Activated T-helper 1 cell treated with Interleukin-2 at 50 U/mL for 16 hours (primary cell): Measurements from ENCODE around the gene DDIAS.
A peak's percentile ranks its signal among the peaks of the same experiment; 100 is the strongest.
"Not testable (repeated sequence)": the region's sequence is repeated elsewhere in the genome, so short reads cannot be mapped to it uniquely, and the experiment has no call there.

Source experiments
- DNase-seq: peaks from one replicate; pipeline ENCODE4 v3.0.0-alpha.2; 2020; ENCODE audit warnings: low read depth

The DDIAS gene

DNA sequence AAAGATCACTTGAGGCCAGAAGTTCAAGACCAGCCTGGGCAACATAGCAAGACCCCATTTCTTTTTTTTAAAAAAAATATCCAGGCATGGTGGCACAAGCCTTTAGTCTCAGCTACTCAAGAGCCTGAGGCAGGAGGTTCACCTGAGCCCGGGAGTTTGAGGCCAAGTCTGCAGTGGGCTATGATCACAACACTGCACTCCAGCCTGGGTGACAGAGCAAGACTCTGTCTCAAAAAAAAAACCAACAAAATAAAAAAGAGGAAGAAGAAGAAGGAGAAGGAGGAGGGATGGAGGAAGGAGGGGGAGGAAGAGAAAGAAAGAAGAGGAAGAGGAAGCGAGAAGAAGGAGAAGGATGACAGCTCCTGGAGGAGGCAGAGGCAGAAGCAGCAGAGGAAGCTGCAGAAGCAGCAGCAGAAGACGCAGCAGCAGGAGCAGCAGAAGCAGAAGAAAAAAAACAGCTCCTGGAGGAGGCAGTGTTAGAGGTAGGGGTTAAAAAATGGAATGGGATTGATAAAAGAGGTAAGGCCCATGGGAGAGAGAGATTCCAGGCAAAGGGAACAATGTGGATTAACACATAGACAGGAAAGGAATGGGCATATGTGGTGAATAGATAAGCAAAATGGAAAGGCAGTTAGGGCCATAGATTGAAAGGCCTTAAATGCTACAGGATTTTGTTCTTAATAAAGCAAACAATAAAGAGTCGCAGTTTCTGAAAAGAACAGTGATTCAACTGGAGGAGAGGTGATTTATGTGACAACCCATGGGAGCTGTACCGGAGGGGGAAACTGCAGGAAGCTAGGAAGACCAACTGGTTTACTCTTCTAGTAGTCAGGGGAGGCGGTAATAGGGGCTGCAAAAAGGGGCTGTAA lies 12.2 kb upstream of the DDIAS start:
- DNase-seq = no peak

DNA sequence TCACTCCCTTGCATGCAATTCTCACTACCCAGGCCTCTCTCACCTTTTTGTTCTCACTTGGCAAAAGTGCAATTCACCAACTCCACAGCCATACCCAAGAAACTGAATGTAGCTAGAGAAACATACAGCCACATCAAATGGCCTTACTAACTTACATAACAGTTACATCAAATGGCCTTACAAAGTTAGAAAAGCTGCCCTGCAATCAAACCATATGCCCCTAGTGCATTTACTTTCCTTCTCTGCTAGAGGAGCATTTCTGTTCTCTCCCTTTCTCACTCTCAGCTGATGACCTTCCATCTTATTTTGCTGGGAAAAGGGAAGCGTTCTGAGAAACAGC lies 11.6 kb upstream of the DDIAS start:
- no peak for DNase-seq

DNA sequence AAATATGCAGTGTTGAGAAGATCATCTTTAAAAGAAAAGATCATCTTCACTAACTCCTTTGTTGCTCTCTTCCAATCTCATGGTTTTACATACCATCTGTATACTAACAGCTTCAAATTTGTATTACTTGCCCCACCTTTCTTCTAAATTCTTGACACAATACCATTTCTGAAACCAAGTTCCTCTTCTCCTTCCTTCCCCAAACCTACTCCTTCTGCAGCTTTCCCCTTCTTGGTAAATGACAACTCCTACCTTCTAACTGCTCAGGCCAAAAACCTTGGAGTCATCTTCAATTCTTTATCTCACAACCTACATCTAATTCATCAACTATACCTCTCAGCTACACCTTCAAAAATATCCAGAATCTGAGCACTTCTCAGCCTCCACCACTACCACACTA lies 10.6 kb upstream of the DDIAS start:
- DNase-seq = no peak

DNA sequence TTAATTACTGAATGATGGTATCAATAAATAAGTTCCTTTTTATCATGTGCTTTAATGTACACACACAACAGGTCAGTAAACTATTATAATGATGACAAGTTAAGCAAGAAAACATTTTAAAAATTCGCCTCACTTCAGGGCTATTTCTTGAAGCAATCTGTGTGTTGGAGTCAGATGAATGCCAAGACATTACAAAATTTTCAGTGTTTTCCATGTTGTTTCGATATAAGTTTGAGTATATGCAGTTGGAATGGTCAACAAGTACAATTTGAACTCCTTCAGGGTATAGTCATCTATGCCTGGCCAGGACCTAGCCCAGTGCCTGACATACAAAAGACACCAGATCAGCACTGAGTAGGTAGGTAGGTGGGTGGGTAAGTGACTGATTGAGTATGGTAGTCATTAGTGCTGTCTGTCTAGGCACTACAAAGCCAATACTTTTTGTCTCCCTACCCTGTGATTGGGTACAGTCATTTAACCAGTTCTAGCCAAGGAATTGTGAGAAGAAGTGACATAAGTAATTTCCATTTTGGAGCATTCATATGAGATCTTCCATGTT lies 8.8 kb upstream of the DDIAS start:
- no peak for DNase-seq

DNA sequence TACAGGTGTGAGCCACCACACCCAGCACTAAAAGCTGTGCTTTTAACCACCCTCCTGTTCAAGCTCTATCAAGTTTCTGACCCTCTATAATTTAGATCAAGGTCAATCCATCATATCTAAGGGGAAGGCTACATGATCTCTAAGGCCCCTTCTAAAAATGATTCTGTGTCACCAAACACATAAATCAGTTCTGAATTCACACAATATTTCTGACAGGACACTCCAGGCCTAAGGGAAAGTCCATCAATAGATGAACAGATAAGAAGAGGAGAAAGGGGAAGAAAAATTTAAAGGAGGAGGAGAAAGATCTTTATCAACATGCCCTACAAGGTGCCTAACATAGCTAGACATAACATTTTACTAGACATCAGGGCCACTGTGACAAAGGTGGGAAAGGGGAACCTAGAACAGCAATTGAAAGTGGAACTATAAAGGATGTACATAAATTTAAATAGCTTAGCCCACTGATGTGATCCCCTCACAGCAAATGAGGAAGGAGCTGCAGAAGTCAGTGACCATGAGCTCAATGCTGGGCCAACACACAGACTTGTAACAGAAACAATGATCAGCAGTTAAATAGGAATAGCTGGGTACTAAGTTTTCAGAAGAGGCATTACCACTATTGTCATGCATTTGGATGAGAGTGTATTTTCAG lies 6.0 kb upstream of the DDIAS start:
- DNase-seq = no peak

DNA sequence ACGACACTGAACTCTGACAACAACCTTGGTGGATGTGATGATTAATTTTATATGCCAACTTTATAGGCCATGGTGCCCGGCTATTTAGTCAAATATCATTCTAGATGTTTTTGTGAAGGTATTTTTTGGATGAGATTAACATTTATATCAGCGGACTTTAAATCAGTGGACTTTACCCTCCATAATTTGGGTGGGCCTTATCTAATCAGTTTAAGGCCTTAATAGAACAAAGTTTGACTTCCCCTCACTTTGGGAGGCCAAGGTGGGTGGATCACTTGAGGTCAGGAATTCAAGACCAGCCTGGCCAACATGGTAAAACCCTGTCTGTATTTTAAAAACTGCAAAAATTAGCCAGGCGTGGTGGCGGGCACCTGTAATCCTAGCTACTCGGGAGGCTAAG lies 5.4 kb upstream of the DDIAS start:
- no peak for DNase-seq

DNA sequence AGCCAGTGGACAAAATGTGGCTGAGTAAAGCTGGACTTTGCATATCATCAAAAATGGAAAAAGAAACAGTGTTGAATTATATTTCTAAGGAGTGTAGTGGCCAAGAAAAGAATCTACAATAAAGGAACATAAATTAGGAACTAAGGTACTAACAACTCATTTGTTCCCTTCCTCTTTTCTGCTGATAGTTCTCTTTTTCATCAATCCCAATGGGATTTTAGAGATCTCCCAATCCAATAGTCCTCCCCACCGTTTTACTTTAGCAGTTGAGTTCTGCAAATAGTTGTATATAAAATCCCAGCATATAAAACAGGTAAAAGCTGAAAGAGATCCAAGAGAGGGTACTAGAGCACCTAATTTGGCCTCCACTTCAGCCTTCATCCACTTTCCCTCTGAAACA lies 3.3 kb upstream of the DDIAS start:
- no peak for DNase-seq

DNA sequence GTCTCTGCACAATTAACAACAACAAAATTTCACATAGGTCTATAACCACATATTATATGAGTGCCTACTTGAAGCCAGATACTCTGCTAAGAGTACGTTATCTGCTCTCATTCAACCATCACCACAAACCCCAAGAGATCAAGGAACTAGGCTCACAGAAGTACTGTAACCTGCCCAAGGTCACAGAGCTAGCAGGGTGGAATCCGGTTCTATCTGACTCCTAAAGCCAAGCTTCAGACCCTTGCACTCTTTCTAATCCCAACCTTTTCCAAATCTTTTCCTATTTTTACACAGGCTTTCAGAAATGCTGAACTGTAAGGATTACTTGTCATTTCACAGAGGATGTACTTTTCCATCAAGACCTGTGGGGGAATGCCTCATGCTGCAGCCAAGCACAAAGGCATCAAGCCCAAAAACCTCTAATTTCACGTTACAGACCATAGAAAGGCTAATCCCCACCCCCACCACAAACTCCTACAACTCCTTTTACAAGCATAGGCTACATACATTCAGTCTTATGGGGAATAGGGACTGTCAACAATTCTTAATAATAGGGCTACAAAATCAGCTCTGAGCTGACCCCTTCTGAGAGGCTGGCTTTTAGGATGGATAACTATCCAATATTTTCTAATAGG lies 2.2 kb upstream of the DDIAS start:
- DNase-seq = no peak

DNA sequence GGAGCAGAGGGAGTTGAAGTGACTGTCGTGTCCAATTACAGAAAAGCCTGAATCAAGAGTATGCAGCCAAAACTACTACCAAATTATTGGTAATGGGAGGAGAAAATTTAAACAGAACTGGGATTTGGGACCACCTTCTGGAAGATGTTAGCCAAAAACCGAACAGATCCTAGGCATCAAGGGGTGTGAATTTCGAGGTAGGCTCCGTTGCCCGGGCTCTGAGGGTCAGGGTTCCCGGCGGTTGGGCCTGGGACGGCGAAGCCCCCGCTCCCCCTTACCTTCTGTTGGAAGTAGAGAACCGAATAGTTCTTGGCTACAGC lies 1.6 kb upstream of the DDIAS start:
- no peak for DNase-seq

DNA sequence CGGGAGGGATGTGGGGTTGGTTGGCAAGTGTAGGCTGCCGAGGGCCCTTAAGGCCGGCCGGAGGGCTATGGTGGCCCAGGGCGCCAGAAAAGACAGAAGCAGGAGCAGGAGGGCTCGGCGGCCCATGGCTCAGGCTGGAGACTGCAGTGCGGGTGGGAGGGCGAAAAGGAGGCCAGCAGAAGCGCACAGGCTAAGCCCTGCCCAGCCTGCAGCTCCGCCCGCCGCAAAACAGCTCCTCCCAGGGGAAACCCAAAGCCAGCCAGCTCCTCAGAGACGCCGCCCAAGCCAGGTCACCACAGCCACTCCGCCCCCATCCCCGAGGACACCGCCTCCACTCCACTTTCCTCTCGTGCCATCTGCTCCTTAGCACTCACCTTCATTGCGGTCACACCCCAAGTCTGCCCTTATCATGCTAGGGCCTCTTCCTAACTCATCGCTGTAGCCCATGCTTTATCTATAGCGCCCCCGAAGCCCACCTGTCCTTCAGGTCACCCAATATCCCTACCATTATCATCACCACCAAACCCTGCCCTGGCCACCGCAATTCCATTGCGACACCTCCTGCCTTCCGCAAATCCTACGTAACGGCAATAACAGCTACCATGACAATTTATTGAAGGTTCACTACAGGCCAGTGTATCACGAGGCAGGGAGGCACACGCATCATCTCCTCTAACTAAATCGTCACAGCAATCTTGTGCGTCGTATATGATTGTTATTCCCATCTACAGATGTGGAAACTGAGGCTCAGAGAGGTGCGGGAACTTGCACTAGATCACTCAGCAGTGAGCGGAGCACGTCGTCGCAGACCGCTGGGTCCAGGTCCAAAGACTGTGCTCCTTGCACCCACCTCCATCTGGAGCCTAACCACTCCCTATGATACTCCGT lies 1.0 kb upstream of the DDIAS start, which contains the start of gene PRCP:
Gene PRCP (minus strand): TSS at position 154 of the 888 bp plus-strand sequence. CDS start 28 bp downstream, at position 126.
- peak; percentile 87 for DNase-seq

DNA sequence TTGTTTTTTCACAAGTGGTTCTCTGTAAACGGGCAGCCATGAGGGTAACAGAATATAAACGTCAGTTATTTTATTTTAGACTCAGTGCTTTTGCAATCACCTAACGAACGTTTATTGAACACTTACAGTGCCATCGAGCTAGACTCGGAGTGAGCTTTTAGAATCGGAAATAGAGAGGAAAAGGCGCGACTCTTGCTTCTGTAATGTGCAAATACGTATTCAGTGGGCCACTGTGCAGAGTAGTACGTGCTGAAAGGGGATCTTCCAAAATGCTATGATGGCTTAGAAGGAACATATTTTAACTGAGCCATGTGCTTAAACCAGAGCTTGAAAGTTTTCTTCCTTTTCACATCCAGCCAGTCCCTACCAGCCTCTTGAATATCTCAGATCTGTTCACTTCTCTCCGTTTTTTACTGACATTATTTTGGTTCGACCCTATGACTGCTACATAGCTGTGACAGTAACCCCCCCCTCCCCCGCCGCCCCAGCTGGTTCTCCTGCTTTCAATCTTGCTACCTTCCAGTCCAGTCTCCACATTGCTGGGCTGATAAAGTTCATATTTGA lies 468 bp downstream of the DDIAS start:
- no peak for DNase-seq

DNA sequence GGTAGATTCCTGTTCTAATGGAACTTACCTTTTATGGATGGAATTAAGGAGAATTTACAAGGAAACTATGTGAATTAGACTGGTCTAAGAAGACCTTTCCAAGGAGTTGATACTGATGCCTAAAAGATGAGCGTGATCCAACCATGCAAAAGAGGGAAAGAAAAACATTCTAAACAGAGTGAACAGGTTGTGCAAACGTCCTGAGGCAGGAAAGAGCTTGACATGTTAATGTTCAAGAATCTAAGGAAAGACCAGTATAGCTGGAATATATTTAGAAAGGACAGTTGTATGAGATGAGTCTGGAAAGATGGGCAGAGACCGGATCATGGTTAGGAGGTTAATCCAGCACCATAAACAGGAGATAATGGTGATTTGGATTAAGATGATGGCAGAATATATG lies 1.3 kb downstream of the DDIAS start:
- DNase-seq = no peak

DNA sequence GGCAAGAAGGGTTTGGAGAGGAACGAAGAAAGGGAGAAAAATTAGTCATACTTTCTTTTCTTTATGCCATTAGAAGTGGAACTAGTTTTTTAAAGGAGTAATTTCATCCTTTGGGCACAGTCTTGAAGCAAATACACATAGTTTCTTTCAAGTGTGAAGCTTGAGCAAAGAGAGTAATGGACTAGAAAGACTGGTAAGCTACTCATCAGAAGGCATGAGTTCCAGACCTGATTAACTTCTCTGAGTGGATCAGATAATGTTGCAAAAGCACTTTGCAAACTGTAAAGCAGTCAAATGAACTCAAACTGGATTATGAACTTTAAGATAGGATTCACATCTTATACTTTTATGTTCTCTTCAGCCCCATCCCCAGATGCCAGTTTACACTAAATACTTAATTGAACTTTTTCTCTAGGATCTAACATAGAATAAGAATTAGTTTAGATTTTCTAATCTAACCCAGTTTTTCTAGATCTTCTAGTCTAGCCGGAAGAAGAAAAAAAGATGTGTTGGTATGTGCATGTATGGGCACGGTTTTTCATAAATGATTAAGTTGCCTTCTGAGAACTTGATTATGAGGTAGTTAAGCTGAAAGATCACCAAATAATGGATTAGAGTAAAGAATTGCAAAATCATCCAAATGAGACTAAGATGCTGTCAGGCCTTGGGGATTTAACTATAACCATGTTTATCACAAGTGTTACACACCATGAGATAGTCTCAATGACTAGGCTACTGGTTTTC lies 2.5 kb downstream of the DDIAS start:
- DNase-seq = no peak

DNA sequence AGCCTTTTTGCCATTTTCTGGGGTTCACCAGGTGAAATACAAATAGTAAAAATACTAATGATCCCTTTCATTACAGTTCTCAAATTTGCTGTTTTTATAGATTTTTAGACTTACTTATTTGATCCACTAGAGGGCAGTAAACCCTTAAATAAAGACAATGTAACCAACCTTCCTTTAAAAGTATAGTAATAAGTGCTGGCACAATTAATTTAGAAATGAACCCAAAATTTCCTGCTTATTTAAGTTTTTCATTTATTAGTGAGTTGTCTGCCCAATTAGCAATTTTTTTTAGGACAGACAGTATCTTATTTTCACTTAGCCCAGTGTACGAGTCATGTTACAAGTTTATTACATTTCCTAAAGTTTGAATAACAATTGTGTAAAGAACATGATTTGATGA lies 4.7 kb downstream of the DDIAS start:
- no peak for DNase-seq

DNA sequence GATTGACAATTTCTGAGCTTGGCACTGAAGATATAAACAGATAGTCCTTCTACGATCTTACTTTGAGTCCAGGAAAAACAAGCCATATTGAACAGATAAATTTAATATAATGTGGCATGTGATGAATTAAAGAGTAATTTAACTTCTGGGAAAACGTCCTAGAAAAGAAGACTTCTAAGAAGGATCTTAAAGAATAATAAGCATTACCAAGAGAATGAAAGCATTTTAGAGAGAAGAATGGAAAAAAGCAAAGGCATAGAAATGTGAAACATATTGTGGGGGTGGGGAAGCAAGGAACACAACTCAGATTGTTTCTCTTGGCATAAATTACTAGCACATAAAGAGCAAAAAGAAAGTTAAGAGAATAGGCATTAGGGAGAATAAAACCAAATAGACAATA lies 5.4 kb downstream of the DDIAS start:
- no peak for DNase-seq

DNA sequence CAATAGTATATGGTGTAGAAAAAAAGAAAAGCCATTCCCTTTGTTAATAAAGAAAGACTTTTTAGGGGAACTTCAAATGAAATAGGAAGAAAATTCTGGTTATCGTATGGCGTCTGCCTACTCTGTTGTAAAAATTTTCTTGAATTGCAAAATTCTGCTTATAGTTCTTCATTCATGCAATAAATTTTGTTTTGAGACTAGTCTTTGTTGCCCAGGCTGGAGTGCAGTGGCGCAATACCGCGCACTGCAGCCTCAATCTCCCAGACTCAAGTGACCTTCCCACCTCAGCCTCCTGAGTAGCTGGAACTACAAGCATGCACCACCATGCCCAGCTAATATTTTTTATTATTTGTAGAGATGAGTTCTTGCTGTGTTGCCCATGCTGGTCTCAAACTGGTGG lies 5.8 kb downstream of the DDIAS start:
- no peak for DNase-seq

DNA sequence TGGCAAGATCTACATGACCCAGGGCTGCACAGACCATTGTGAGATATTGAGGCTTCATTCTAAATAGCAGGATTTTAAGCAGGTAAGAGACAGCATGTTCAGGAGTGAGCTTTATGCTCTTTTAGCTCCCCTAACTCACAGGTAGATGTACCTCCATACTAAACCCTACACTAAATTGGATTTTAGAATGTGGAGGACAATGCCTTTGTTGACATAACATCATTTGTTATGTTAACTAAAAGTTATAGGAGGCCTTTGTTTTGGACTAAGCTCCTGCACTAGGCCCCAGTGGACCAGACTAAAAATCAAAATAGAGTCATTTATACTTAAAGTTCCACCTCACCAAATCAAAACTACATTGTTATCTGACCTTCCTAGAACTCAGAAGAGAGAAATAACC lies 6.8 kb downstream of the DDIAS start:
- no peak for DNase-seq

DNA sequence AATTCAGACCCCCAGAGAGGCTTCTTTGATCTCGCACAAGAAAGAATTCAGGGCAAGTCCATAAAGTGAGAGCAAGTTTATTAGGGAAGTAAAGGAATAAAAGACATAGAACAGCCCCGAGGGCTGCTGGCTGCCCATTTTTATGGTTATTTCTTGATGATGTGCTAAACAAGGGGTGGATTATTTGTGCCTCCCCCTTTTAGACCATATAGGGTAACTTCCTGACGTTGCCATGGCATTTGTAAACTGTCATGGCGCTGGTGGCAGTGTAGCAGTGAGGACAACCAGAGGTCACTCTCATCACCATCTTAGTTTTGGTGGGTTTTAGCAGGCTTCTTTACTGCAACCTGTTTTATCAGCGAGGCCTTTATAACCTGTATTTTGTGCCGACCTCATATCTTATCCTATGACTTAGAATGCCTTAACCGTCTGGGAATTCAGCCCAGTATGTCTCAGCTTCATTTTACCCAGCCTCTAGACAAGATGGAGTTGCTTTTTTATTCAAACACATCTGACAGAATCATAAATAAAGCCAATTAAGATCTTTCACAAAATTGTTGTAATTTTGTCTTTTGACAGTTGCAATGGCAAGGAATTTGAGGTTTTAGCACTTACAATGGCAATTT lies 7.6 kb downstream of the DDIAS start:
- no peak for DNase-seq

DNA sequence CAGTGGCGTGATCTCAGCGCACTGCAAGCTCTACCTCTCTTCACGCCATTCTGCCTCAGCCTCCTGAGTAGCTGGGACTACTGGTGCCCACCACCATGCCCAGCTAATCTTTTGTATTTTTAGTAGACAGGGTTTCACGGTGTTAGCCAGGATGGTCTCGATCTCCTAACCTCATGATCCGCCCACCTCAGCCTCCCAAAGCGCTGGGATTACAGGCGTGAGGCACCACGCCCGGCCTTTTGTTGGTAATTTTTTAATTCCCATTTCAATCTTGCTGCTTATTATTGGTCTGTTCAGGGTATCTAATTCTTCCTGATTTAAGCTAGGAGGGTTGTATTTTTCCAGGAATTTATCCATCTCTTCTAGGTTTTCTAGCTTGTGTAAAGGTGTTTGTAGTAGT lies 18.2 kb downstream of the DDIAS start:
- DNase-seq = not testable (repeated sequence)

DNA sequence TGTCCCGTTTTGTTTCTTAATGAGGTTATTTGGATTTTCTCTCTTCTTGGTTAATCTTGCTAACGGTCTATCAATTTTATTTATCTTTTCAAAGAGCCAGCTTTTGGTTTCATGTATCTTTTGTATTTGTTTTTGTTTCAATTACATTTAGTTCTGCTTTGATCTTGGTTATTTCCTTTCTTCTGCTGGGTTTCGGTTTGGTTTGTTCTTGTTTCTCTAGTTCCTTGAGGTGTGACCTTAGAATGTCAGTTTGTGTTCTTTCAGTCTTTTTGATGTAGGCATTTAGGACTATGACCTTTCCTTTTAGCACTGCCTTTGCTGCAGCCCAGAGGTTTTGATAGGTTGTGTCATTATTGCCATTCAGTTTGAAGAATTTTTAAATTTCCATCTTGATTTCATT lies 18.7 kb downstream of the DDIAS start:
- DNase-seq = not testable (repeated sequence)
